Skeletal muscle satellite cell (primary cell): ENCODE data around the gene MAP3K15. TPM values are rescaled to one million over a fixed set of nuclear protein-coding genes. Genes with fewer than 3 reads are reported as not detected.

ENCODE experiments used
- H3K27me3 ChIP-seq: 2 replicates; pipeline ENCODE4 v1.7.0; 2013; ENCODE audit warnings: low read length; ENCODE audit not compliant: control insufficient read depth, insufficient read depth
- H3K36me3 ChIP-seq: 2 replicates; pipeline ENCODE4 v1.7.0; 2013; ENCODE audit warnings: mild to moderate bottlenecking, control low read depth, low read length; ENCODE audit not compliant: insufficient read depth
- H3K4me1 ChIP-seq: 2 replicates; pipeline ENCODE4 v1.7.0; 2013; ENCODE audit warnings: low read length; ENCODE audit not compliant: control insufficient read depth, insufficient read depth
- H3K4me2 ChIP-seq: 2 replicates; pipeline ENCODE4 v1.7.0; 2013; ENCODE audit warnings: mild to moderate bottlenecking, low read length
- H3K4me3 ChIP-seq: 2 replicates; pipeline ENCODE4 v1.7.0; 2013; ENCODE audit warnings: low read length
- H3K9ac ChIP-seq: 2 replicates; pipeline ENCODE4 v1.7.0; 2013; ENCODE audit warnings: mild to moderate bottlenecking, low read depth, low read length, moderate library complexity
- H3K9me3 ChIP-seq: replicated peaks from 2 replicates; pipeline ENCODE4 v1.7.0; 2013; ENCODE audit warnings: mild to moderate bottlenecking, control low read depth, low read length
- total RNA-seq: library from RNA; depleted of rRNA; stranded (reverse); fragments of >200 nt; gene quantifications from 2 replicates; pipeline ENCODE4 v1.2.3, GENCODE V29; 2012; rRNA removed

The MAP3K15 gene, protein sequence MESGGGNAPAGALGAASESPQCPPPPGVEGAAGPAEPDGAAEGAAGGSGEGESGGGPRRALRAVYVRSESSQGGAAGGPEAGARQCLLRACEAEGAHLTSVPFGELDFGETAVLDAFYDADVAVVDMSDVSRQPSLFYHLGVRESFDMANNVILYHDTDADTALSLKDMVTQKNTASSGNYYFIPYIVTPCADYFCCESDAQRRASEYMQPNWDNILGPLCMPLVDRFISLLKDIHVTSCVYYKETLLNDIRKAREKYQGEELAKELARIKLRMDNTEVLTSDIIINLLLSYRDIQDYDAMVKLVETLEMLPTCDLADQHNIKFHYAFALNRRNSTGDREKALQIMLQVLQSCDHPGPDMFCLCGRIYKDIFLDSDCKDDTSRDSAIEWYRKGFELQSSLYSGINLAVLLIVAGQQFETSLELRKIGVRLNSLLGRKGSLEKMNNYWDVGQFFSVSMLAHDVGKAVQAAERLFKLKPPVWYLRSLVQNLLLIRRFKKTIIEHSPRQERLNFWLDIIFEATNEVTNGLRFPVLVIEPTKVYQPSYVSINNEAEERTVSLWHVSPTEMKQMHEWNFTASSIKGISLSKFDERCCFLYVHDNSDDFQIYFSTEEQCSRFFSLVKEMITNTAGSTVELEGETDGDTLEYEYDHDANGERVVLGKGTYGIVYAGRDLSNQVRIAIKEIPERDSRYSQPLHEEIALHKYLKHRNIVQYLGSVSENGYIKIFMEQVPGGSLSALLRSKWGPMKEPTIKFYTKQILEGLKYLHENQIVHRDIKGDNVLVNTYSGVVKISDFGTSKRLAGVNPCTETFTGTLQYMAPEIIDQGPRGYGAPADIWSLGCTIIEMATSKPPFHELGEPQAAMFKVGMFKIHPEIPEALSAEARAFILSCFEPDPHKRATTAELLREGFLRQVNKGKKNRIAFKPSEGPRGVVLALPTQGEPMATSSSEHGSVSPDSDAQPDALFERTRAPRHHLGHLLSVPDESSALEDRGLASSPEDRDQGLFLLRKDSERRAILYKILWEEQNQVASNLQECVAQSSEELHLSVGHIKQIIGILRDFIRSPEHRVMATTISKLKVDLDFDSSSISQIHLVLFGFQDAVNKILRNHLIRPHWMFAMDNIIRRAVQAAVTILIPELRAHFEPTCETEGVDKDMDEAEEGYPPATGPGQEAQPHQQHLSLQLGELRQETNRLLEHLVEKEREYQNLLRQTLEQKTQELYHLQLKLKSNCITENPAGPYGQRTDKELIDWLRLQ (N-terminal part only)
- not detected in 2 replicates for total RNA-seq

GRCh38 chrX:19514791-19515614 is at the start of gene MAP3K15:
Gene MAP3K15 (minus strand): TSS chrX:19515508. CDS start chrX:19515261, 247 bp downstream.
- peak within 1 kb of the TSS; percentile 34 for H3K4me3 ChIP-seq
- H3K9ac ChIP-seq = no peak within 1 kb of the TSS
- H3K9me3 ChIP-seq = no peaks in the 10 kb centered on the region
- H3K4me2 ChIP-seq = peak within 1 kb of the TSS; percentile 59
- no peaks in the 10 kb centered on the region for H3K4me1 ChIP-seq
- H3K27me3 ChIP-seq = no peaks in the 10 kb centered on the region
- no peaks in the 10 kb centered on the region for H3K36me3 ChIP-seq

DNA sequence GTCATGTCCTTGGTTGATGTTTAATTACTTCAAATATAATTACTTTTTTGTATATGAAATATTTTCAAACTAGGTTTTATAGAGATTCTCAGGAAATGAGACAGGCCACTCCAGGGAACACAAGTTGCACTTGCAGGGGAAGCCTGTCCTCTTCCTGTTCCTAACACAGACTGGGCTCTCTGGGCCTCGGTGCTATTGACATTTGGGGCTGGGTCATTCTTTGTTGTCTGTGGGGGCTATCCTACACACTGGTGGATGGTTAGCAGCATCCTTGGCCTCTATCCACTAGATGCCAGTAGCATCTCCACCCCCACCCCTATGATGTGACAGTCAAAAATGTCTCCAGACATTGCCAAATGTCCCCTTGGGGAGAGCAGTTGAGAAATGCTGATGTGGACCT is 49.3 kb upstream of the MAP3K15 start:
- Histone ChIP-seq H3K27me3 (no peaks in the 10 kb centered on the region), H3K4me1 (peaks cover 16% of the 10 kb centered on the region), H3K9ac (no peak overlapping the region), H3K4me2 (no peak overlapping the region), H3K36me3 (no peaks in the 10 kb centered on the region), H3K4me3 (no peak overlapping the region), H3K9me3 (no peaks in the 10 kb centered on the region)

DNA sequence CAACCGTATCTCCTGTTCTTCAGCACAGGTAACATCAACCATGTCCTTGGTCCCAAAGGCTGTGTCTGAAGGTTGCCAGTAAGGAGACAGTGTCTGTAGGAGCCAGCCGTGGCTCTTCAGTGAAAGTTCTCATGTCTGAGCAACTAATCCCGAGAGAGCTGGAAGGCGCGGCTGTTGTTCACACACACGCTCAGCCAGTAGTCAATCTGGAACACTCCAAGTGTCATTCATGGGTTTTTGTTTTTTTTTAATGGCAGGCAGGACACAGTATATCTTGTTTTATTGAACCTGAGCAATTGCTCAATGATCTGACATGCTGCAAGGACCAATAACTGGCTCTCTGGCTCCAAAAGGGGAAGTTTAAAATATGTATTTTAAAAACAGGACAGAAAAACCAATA is 48.4 kb upstream of the MAP3K15 start:
- Histone ChIP-seq H3K4me2 (no peak overlapping the region), H3K36me3 (no peaks in the 10 kb centered on the region), H3K27me3 (no peaks in the 10 kb centered on the region), H3K9ac (no peak overlapping the region), H3K4me1 (peaks cover 16% of the 10 kb centered on the region), H3K4me3 (no peak overlapping the region), H3K9me3 (no peaks in the 10 kb centered on the region)

GRCh38 chrX:19563327-19563726 is 48.0 kb upstream of the MAP3K15 start:
- Histone ChIP-seq H3K4me3 (no peak overlapping the region), H3K4me2 (no peak overlapping the region), H3K36me3 (no peaks in the 10 kb centered on the region), H3K9me3 (no peaks in the 10 kb centered on the region), H3K4me1 (peaks cover 16% of the 10 kb centered on the region), H3K27me3 (no peaks in the 10 kb centered on the region), H3K9ac (no peak overlapping the region)

DNA sequence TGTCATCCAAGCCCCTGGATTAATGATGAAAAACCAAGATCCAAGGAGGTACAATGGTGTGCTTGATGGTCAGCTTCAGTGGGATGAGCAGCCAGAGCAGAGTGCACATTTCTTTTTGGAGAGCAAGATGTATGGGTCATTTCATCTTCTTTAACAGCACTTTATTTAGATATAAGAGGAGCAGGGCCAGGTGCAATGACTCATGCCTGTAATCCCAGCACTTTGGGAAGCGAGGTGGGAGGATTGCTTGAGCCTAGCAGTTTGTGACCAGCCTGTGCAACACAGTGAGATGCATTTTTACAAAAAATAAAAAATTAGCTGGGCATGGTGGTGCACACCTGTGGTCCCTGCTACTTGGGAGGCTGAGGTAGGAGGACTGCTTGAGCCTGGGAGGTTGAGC is 45.3 kb upstream of the MAP3K15 start:
- no peak overlapping the region for H3K4me3 ChIP-seq
- H3K4me1 ChIP-seq = peaks cover 7% of the 10 kb centered on the region
- no peak overlapping the region for H3K4me2 ChIP-seq
- no peak overlapping the region for H3K9ac ChIP-seq
- no peaks in the 10 kb centered on the region for H3K36me3 ChIP-seq
- no peaks in the 10 kb centered on the region for H3K27me3 ChIP-seq
- H3K9me3 ChIP-seq = no peaks in the 10 kb centered on the region

- Histone ChIP-seq H3K4me2 (no peak overlapping the region), H3K27me3 (no peaks in the 10 kb centered on the region), H3K4me1 (peaks cover 14% of the 10 kb centered on the region), H3K4me3 (no peak overlapping the region), H3K9me3 (no peaks in the 10 kb centered on the region), H3K9ac (no peak overlapping the region), H3K36me3 (no peaks in the 10 kb centered on the region)
Observed at GRCh38 chrX:19557822-19558221, 42.5 kb upstream of the MAP3K15 start.

- H3K9ac ChIP-seq = no peak overlapping the region
- H3K4me2 ChIP-seq = no peak overlapping the region
- peaks cover 14% of the 10 kb centered on the region for H3K4me1 ChIP-seq
- H3K9me3 ChIP-seq = no peaks in the 10 kb centered on the region
- H3K27me3 ChIP-seq = no peaks in the 10 kb centered on the region
- no peaks in the 10 kb centered on the region for H3K36me3 ChIP-seq
- H3K4me3 ChIP-seq = no peak overlapping the region
Observed at GRCh38 chrX:19556202-19556601, 40.9 kb upstream of the MAP3K15 start.

- Histone ChIP-seq H3K4me1 (peaks cover 14% of the 10 kb centered on the region), H3K9ac (no peak overlapping the region), H3K27me3 (no peaks in the 10 kb centered on the region), H3K36me3 (no peaks in the 10 kb centered on the region), H3K4me2 (no peak overlapping the region), H3K9me3 (no peaks in the 10 kb centered on the region), H3K4me3 (no peak overlapping the region)
Observed at GRCh38 chrX:19555683-19556082, 40.4 kb upstream of the MAP3K15 start.

DNA sequence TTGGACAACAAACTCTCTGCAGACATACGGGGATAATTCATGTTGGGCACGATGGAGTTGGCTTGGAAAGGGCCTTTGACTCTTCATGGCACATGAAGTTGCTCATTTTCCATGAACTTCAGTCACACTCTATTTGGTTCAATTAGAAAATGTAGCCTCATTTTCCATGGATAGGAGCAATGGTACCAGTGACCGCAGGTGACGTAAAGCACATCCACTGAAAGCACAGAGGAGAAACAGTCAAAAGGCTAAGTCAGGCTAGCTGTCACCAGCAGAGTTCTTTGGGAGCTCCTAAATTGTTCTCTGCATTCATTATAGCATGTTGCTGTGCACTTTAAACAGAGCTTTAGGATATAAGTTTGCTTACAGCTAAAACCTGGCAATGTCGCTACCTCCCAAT is 39.9 kb upstream of the MAP3K15 start:
- Histone ChIP-seq H3K9me3 (no peaks in the 10 kb centered on the region), H3K4me3 (no peak overlapping the region), H3K27me3 (no peaks in the 10 kb centered on the region), H3K36me3 (no peaks in the 10 kb centered on the region), H3K9ac (peak overlapping the region; percentile 30), H3K4me2 (peak overlapping the region; percentile 61), H3K4me1 (peaks cover 14% of the 10 kb centered on the region)

- no peaks in the 10 kb centered on the region for H3K27me3 ChIP-seq
- H3K9me3 ChIP-seq = no peaks in the 10 kb centered on the region
- no peaks in the 10 kb centered on the region for H3K36me3 ChIP-seq
- no peak overlapping the region for H3K4me3 ChIP-seq
- peaks cover 14% of the 10 kb centered on the region for H3K4me1 ChIP-seq
- H3K9ac ChIP-seq = peak overlapping the region; percentile 30
- H3K4me2 ChIP-seq = peak overlapping the region; percentile 61
Observed at GRCh38 chrX:19554786-19555185, 39.5 kb upstream of the MAP3K15 start.
